CD4-positive, alpha-beta T cell treated with Interleukin-21 for 1 hour (primary cell): Measurements from ENCODE around the gene NTM.

Experiments
- DNase-seq: peaks from one replicate; pipeline ENCODE4 v3.0.0-alpha.2; 2020

The NTM gene

GRCh38 chr11:131656839-131657211, 286.4 kb downstream of the NTM start:
- no peak for DNase-seq

- DNase-seq, result no peak
These were observed 288.0 kb downstream of the NTM start for GRCh38 chr11:131658414-131658813.

- DNase-seq, result peak; percentile 1
These were observed 288.5 kb downstream of the NTM start for GRCh38 chr11:131658952-131659351.

- no peak for DNase-seq
These were observed 289.5 kb downstream of the NTM start for GRCh38 chr11:131659931-131660330.

GRCh38 chr11:131661132-131661531, 290.7 kb downstream of the NTM start:
- DNase-seq, result no peak

GRCh38 chr11:131662317-131662972, 292.0 kb downstream of the NTM start:
- no peak for DNase-seq

- DNase-seq, result no peak
These were observed 292.6 kb downstream of the NTM start for GRCh38 chr11:131662993-131663392.

GRCh38 chr11:131663405-131664200, 293.2 kb downstream of the NTM start:
- DNase-seq, result no peak

- DNase-seq, result no peak
These were observed 293.9 kb downstream of the NTM start for GRCh38 chr11:131664293-131664692.

GRCh38 chr11:131664816-131665215, 294.4 kb downstream of the NTM start:
- DNase-seq, result no peak

GRCh38 chr11:131665344-131665968, 295.0 kb downstream of the NTM start:
- DNase-seq, result no peak

- no peak for DNase-seq
These were observed 295.6 kb downstream of the NTM start for GRCh38 chr11:131666006-131666405.

GRCh38 chr11:131666617-131667016, 296.2 kb downstream of the NTM start:
- no peak for DNase-seq

GRCh38 chr11:131667566-131667965, 297.2 kb downstream of the NTM start:
- no peak for DNase-seq

- DNase-seq, result peak; percentile 13
These were observed 298.3 kb downstream of the NTM start for GRCh38 chr11:131668500-131669400.

- DNase-seq, result no peak
These were observed 299.0 kb downstream of the NTM start for GRCh38 chr11:131669401-131669780.

GRCh38 chr11:131670876-131671275, 300.5 kb downstream of the NTM start:
- DNase-seq, result no peak

GRCh38 chr11:131671320-131671719, 300.9 kb downstream of the NTM start:
- DNase-seq, result no peak

- DNase-seq, result no peak
These were observed 301.3 kb downstream of the NTM start for GRCh38 chr11:131671734-131672133.

- no peak for DNase-seq
These were observed 301.8 kb downstream of the NTM start for GRCh38 chr11:131672191-131672590.

- DNase-seq, result peak; percentile 7
These were observed 303.8 kb downstream of the NTM start for GRCh38 chr11:131674051-131674755.

GRCh38 chr11:131675121-131675888, 304.9 kb downstream of the NTM start:
- no peak for DNase-seq
